Endothelial cell of umbilical vein (primary cell): Measurements from ENCODE around the gene EIF2AK2. TPM values are rescaled to one million over a fixed set of nuclear protein-coding genes. Genes with fewer than 3 reads are reported as not detected.

Experiments
- BruUV-seq: library from RNA; stranded (reverse); fragments of 400-500 nt; replicated peaks from 2 replicates; lab custom pipeline; 2021; lab: Mats Ljungman, UMichigan
- CTCF ChIA-PET: fragments of 300-600, 350-600 bp; sonication (Branson Sonifier 250); formaldehyde crosslinking; loops from one replicate; lab custom pipeline; 2021; ENCODE audit warnings: antibody characterized with exemption, inconsistent platforms; lab: Charles Lee
- POLR2A ChIA-PET: fragments of 300-600, 350-600 bp; sonication (Branson Sonifier 250); formaldehyde crosslinking; loops from one replicate; lab custom pipeline; 2021; ENCODE audit warnings: antibody characterized with exemption, inconsistent platforms; lab: Charles Lee
- DNase-seq: peaks from one replicate; pipeline ENCODE4 v3.0.0-alpha.2; 2011; ENCODE audit warnings: low read depth, low spot score
- FAIRE-seq: peaks from 2 replicates; lab custom pipeline; 2011; peaks lifted over from hg19 to GRCh38; lab: Jason Lieb, UNC
- H2AFZ ChIP-seq: 2 replicates; pipeline ENCODE4 v1.6.0; 2012; ENCODE audit warnings: low read depth, low read length, control low read depth, inconsistent platforms
- H3K27ac ChIP-seq: 2 replicates; pipeline ENCODE4 v1.5.1; 2011; ENCODE audit warnings: low read depth, mild to moderate bottlenecking, control low read depth, low read length, moderate library complexity; ENCODE audit not compliant: insufficient read depth
- H3K27me3 ChIP-seq, 2 experiments: 2 replicates each; pipeline versions ENCODE4 v1.6.0 to v1.6.1; 2011; ENCODE audit warnings: low read length in 2 of 2, mixed read lengths in 1 of 2; ENCODE audit not compliant: control insufficient read depth in 2 of 2, insufficient read depth in 2 of 2
- H3K36me3 ChIP-seq, 2 experiments: 2 replicates in 1 of 2; 3 replicates in 1 of 2; pipeline ENCODE4 v1.5.1; 2011; ENCODE audit warnings: low read length in 2 of 2, mild to moderate bottlenecking in 1 of 2, moderate library complexity in 1 of 2; ENCODE audit not compliant: control insufficient read depth in 2 of 2, insufficient read depth in 2 of 2; ENCODE audit errors: extremely low read depth in 1 of 2
- H3K4me1 ChIP-seq: 3 replicates; pipeline ENCODE4 v1.5.1; 2011; ENCODE audit warnings: mild to moderate bottlenecking, low read length; ENCODE audit not compliant: control insufficient read depth, insufficient read depth; ENCODE audit errors: extremely low read depth
- H3K4me2 ChIP-seq: 2 replicates; pipeline ENCODE4 v1.6.1; 2011; ENCODE audit warnings: low read length, control low read depth, mixed read lengths; ENCODE audit not compliant: insufficient read depth
- H3K4me3 ChIP-seq, 3 experiments: fragments of 200-600 bp in 1 of 3; sonication (generic), shearing (Covaris generic) in 1 of 3; replicated peaks in 1 of 3; 2 replicates each; pipeline ENCODE4 v1.5.1; 2011 to 2016; ENCODE audit warnings: control low read depth in 3 of 3, low read length in 3 of 3, mild to moderate bottlenecking in 2 of 3, inconsistent platforms in 1 of 3, low read depth in 1 of 3, moderate library complexity in 1 of 3; ENCODE audit not compliant: insufficient read depth in 1 of 3
- H3K79me2 ChIP-seq: 2 replicates; pipeline ENCODE4 v1.6.0; 2012; ENCODE audit warnings: low read length, inconsistent platforms; ENCODE audit not compliant: control insufficient read depth, insufficient read depth
- H3K9ac ChIP-seq: replicated peaks from 2 replicates; pipeline ENCODE3; 2011; ENCODE audit warnings: low read length, control low read depth; ENCODE audit not compliant: insufficient read depth; ENCODE audit errors: extremely low read depth
- H3K9me1 ChIP-seq: replicated peaks from 3 replicates; pipeline ENCODE4 v1.6.0; 2011; ENCODE audit warnings: mild to moderate bottlenecking, low read length; ENCODE audit not compliant: control insufficient read depth, insufficient read depth; ENCODE audit errors: extremely low read depth
- H3K9me3 ChIP-seq: replicated peaks from 2 replicates; pipeline ENCODE4 v1.5.1; 2012; ENCODE audit warnings: low read length, inconsistent platforms; ENCODE audit not compliant: control insufficient read depth, insufficient read depth
- H4K20me1 ChIP-seq: replicated peaks from 2 replicates; pipeline ENCODE3; 2011; ENCODE audit warnings: mild to moderate bottlenecking, low read length; ENCODE audit not compliant: control insufficient read depth, insufficient read depth; ENCODE audit errors: extremely low read depth
- EZH2 ChIP-seq: IDR thresholded peaks from 2 replicates; pipeline ENCODE4 v1.6.1; 2012; ENCODE audit warnings: borderline replicate concordance, low read depth, mild to moderate bottlenecking, moderate library complexity, low read length, inconsistent platforms; ENCODE audit not compliant: severe bottlenecking
- FOS ChIP-seq: IDR thresholded peaks from 2 replicates; pipeline ENCODE4 v1.6.1; 2011; ENCODE audit warnings: mild to moderate bottlenecking, low read length, moderate library complexity, borderline replicate concordance; ENCODE audit not compliant: insufficient read depth
- GATA2 ChIP-seq: IDR thresholded peaks from 2 replicates; pipeline ENCODE4 v1.7.0; 2011; ENCODE audit warnings: low read depth, mild to moderate bottlenecking, moderate library complexity, mixed read lengths, low read length; ENCODE audit not compliant: insufficient read length, insufficient read depth
- JUN ChIP-seq: IDR thresholded peaks from 2 replicates; pipeline ENCODE4 v1.6.1; 2011; ENCODE audit warnings: borderline replicate concordance, low read depth; ENCODE audit not compliant: insufficient read length, insufficient read depth
- MYC ChIP-seq: IDR thresholded peaks from one replicate; pipeline ENCODE4 v1.6.1; 2011; ENCODE audit warnings: mild to moderate bottlenecking, low read depth, low read length
- POLR2A ChIP-seq: IDR thresholded peaks from 2 replicates; pipeline ENCODE4 v1.6.1; 2012; ENCODE audit warnings: low read depth, mild to moderate bottlenecking, control low read depth, low read length
- POLR2AphosphoS5 ChIP-seq: IDR thresholded peaks from 2 replicates; pipeline ENCODE4 v1.6.1; 2012; ENCODE audit warnings: low read depth, mild to moderate bottlenecking, control low read depth, low read length, moderate library complexity; ENCODE audit not compliant: insufficient read depth
- dilution Hi-C: fragments of 300-500 bp; cut with MboI; formaldehyde crosslinking; loops from one replicate; pipeline ENCODE4 v1.15.0; 2019; ENCODE audit warnings: low sequenced_read_pairs; ENCODE audit not compliant: extremely low pct_ligation_motif_present
- intact Hi-C: fragments of 100-400 bp; cut with micrococcal nuclease; formaldehyde crosslinking; loops from one replicate; pipeline ENCODE4 v1.10.0; 2022
- polyA plus RNA-seq, 4 experiments: library from polyadenylated mRNA; depleted of rRNA in 3 of 4; stranded (reverse) in 3 of 4; unstranded in 1 of 4; fragments of >200 nt; gene quantifications; 2 replicates each; pipeline versions ENCODE4 v1.2.1 to v1.2.3, GENCODE V29; 2011 to 2012; ENCODE audit warnings: missing spikeins in 1 of 4
- total RNA-seq: library from RNA; stranded (reverse); gene quantifications from 2 replicates; pipeline ENCODE4 v1.2.3, GENCODE V29; 2021
- TF ChIP-seq, protein P1 (sequence below), 2 donors: IDR thresholded peaks; 1 replicate in 1 of 2; 2 replicates in 1 of 2; pipeline ENCODE4 v1.5.1; 2011; ENCODE audit warnings: low read length in 2 of 2, mild to moderate bottlenecking in 2 of 2, moderate library complexity in 2 of 2, control low read depth in 1 of 2, inconsistent platforms in 1 of 2, low read depth in 1 of 2; ENCODE audit not compliant: insufficient read depth in 1 of 2; ENCODE audit errors: extremely low read depth in 1 of 2
- TF ChIP-seq, protein P2 (sequence below): IDR thresholded peaks from 2 replicates; pipeline ENCODE4 v1.6.1; 2011; ENCODE audit not compliant: insufficient read depth, insufficient read length

The EIF2AK2 gene
- total and polyA plus RNA-seq, 2 donors (not counting 3 experiments of a cell fraction or from before 2014, with no cell fraction given) = 8.0 to 41.1 TPM

- FAIRE-seq = no peak
Measured at GRCh38 chr2:37192551-37192950, 35.8 kb upstream of the EIF2AK2 start.

More at GRCh38 chr2:37192551-37192950, 35.8 kb upstream of the EIF2AK2 start:
- POLR2A ChIA-PET = no interaction called here
- TF ChIP-seq FOS = no peak
- TF ChIP-seq EZH2 = no peak
- no peak for TF ChIP-seq POLR2AphosphoS5
- no peak for TF ChIP-seq JUN
- TF ChIP-seq MYC = no peak
- TF ChIP-seq, protein P1, sequence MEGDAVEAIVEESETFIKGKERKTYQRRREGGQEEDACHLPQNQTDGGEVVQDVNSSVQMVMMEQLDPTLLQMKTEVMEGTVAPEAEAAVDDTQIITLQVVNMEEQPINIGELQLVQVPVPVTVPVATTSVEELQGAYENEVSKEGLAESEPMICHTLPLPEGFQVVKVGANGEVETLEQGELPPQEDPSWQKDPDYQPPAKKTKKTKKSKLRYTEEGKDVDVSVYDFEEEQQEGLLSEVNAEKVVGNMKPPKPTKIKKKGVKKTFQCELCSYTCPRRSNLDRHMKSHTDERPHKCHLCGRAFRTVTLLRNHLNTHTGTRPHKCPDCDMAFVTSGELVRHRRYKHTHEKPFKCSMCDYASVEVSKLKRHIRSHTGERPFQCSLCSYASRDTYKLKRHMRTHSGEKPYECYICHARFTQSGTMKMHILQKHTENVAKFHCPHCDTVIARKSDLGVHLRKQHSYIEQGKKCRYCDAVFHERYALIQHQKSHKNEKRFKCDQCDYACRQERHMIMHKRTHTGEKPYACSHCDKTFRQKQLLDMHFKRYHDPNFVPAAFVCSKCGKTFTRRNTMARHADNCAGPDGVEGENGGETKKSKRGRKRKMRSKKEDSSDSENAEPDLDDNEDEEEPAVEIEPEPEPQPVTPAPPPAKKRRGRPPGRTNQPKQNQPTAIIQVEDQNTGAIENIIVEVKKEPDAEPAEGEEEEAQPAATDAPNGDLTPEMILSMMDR (IDR thresholded peaks at IDR 0.05; ENCODE audit: extremely low read depth in 1 of 2, insufficient read depth in 1 of 2, low read depth in 1 of 2, low read length in 2 of 2) = no peak
- TF ChIP-seq GATA2 = no peak
- TF ChIP-seq POLR2A = no peak
- TF ChIP-seq, protein P2, sequence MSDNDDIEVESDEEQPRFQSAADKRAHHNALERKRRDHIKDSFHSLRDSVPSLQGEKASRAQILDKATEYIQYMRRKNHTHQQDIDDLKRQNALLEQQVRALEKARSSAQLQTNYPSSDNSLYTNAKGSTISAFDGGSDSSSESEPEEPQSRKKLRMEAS = no peak
- Histone ChIP-seq H3K4me3 (no peak overlapping the region), H3K4me1 (peaks cover 12% of the 10 kb centered on the region), H2AFZ (no peak overlapping the region), H4K20me1 (no peaks in the 10 kb centered on the region), H3K9me3 (no peaks in the 10 kb centered on the region), H3K9ac (no peak overlapping the region), H3K36me3 (no peaks in the 10 kb centered on the region), H3K27me3 (no peaks in the 10 kb centered on the region), H3K27ac (no peak overlapping the region), H3K4me2 (no peak overlapping the region), H3K9me1 (no peaks in the 10 kb centered on the region), H3K79me2 (peaks cover 8% of the 10 kb centered on the region)
- intact Hi-C loops (no loop called here), dilution Hi-C loops (no loop called here)
- CTCF ChIA-PET = interaction anchor here (1.6 kb wide), 1 partner anchor 9 kb away, joined by 5 read pairs; no protein-coding TSS in a partner anchor
- no peak for DNase-seq
- BruUV-seq = no TSS peak
